CD14-positive monocyte (primary cell): ENCODE data around the gene SYNPO2. TPM values are rescaled to one million over a fixed set of nuclear protein-coding genes. Genes with fewer than 3 reads are reported as not detected.
"Not testable (repeated sequence)": the region's sequence is repeated elsewhere in the genome, so short reads cannot be mapped to it uniquely, and the experiment has no call there.

Experiments used
- DNase-seq, 3 donors: peaks; one replicate each; pipeline ENCODE4 v3.0.0-alpha.2; 2011 to 2022
- H2AFZ ChIP-seq: 2 replicates; pipeline ENCODE4 v1.6.0; 2012; ENCODE audit warnings: mild to moderate bottlenecking, low read depth, low read length, inconsistent platforms; ENCODE audit not compliant: insufficient read depth, poor library complexity, severe bottlenecking
- H3K27ac ChIP-seq, 2 donors: 1 replicate in 1 of 2; 2 replicates in 1 of 2; pipeline ENCODE4 v1.5.1; 2012 to 2013; ENCODE audit warnings: low read length in 2 of 2, control low read depth in 1 of 2, inconsistent platforms in 1 of 2, low read depth in 1 of 2, mild to moderate bottlenecking in 1 of 2
- H3K27me3 ChIP-seq, 2 donors: one replicate each; pipeline versions ENCODE4 v1.6.0 to v1.6.1; 2011 to 2013; ENCODE audit warnings: low read length in 2 of 2; ENCODE audit not compliant: control insufficient read depth in 2 of 2, insufficient read depth in 2 of 2
- H3K36me3 ChIP-seq, 2 donors: replicated peaks in 1 of 2; 1 replicate in 1 of 2; 2 replicates in 1 of 2; pipeline versions ENCODE4 v1.5.1 to v1.6.1; 2012 to 2013; ENCODE audit warnings: low read length in 2 of 2, control low read depth in 1 of 2, inconsistent platforms in 1 of 2, mild to moderate bottlenecking in 1 of 2; ENCODE audit not compliant: insufficient read depth in 2 of 2, control insufficient read depth in 1 of 2
- H3K4me1 ChIP-seq, 2 donors: 1 replicate in 1 of 2; 2 replicates in 1 of 2; pipeline versions ENCODE4 v1.5.1 to v1.6.1; 2012 to 2013; ENCODE audit warnings: low read length in 2 of 2, control low read depth in 1 of 2, inconsistent platforms in 1 of 2, mild to moderate bottlenecking in 1 of 2, moderate library complexity in 1 of 2; ENCODE audit not compliant: insufficient read depth in 2 of 2, control insufficient read depth in 1 of 2
- H3K4me2 ChIP-seq: replicated peaks from 2 replicates; pipeline ENCODE3; 2012; ENCODE audit warnings: low read length, moderate library complexity, mild to moderate bottlenecking; ENCODE audit not compliant: poor library complexity, severe bottlenecking; ENCODE audit errors: extremely low read depth
- H3K4me3 ChIP-seq, 3 experiments: fragments of 200-600 bp in 1 of 3; sonication (generic) in 1 of 3; replicated peaks in 1 of 3; 1 replicate in 2 of 3; 2 replicates in 1 of 3; pipeline ENCODE4 v1.5.1; 2011 to 2013; ENCODE audit warnings: low read length in 3 of 3, mild to moderate bottlenecking in 3 of 3, control low read depth in 2 of 3, low read depth in 2 of 3, inconsistent platforms in 1 of 3, moderate library complexity in 1 of 3
- H3K79me2 ChIP-seq: 2 replicates; pipeline ENCODE4 v1.6.0; 2012; ENCODE audit warnings: mild to moderate bottlenecking, control low read depth, inconsistent platforms, low read length, moderate library complexity; ENCODE audit not compliant: insufficient read depth
- H3K9ac ChIP-seq: 2 replicates; pipeline ENCODE4 v1.6.0; 2017; ENCODE audit warnings: low read length, mild to moderate bottlenecking; ENCODE audit not compliant: insufficient read depth, poor library complexity, severe bottlenecking
- H3K9me3 ChIP-seq, 2 donors: replicated peaks in 1 of 2; 1 replicate in 1 of 2; 2 replicates in 1 of 2; pipeline versions ENCODE4 v1.5.1 to v1.6.1; 2012 to 2013; ENCODE audit warnings: low read length in 2 of 2, control low read depth in 1 of 2; ENCODE audit not compliant: control insufficient read depth in 1 of 2, insufficient read depth in 1 of 2
- H4K20me1 ChIP-seq: 2 replicates; pipeline ENCODE4 v1.6.0; 2012; ENCODE audit warnings: mild to moderate bottlenecking, low read length, control low read depth, moderate library complexity; ENCODE audit not compliant: insufficient read depth
- H3K27ac Mint-ChIP-seq, 7 donors: one replicate each; pipeline ENCODE4 v1.8.0; 2020; ENCODE audit warnings: mild to moderate bottlenecking in 7 of 7, mixed read lengths in 7 of 7, moderate library complexity in 6 of 7, inconsistent platforms in 2 of 7
- H3K27me3 Mint-ChIP-seq, 3 donors: one replicate each; pipeline ENCODE4 v1.8.0; 2021 to 2022; ENCODE audit warnings: low read depth in 3 of 3, mild to moderate bottlenecking in 3 of 3, mixed read lengths in 3 of 3, moderate library complexity in 3 of 3, inconsistent platforms in 1 of 3
- H3K36me3 Mint-ChIP-seq, 2 donors: one replicate each; pipeline ENCODE4 v1.8.0; 2020; ENCODE audit warnings: mixed read lengths in 2 of 2, inconsistent platforms in 1 of 2, mild to moderate bottlenecking in 1 of 2
- H3K4me1 Mint-ChIP-seq: one replicate; pipeline ENCODE4 v1.8.0; 2020; ENCODE audit warnings: mild to moderate bottlenecking, mixed read lengths
- H3K4me3 Mint-ChIP-seq, 2 donors: one replicate each; pipeline ENCODE4 v1.8.0; 2020; ENCODE audit warnings: mild to moderate bottlenecking in 2 of 2, mixed read lengths in 2 of 2, moderate library complexity in 1 of 2
- H3K9me3 Mint-ChIP-seq, 7 donors: one replicate each; pipeline ENCODE4 v1.8.0; 2020 to 2022; ENCODE audit warnings: mixed read lengths in 7 of 7, mild to moderate bottlenecking in 6 of 7, moderate library complexity in 6 of 7, inconsistent platforms in 2 of 7
- WGBS: methylation state at CpG from one replicate; pipeline ENCODE4 v1.1.5; 2013; ENCODE audit warnings: missing lambda C conversion rate; ENCODE audit not compliant: insufficient coverage; 5-methylcytosine and 5-hydroxymethylcytosine counted together
- intact Hi-C, 2 donors: fragments of 100-400 bp; cut with micrococcal nuclease; formaldehyde crosslinking; loops; one replicate each; pipeline versions ENCODE4 v1.15.0 to v1.15.1; 2023
- polyA plus RNA-seq, 3 donors: library from polyadenylated mRNA; depleted of rRNA in 1 of 3; unstranded in 2 of 3; stranded (reverse) in 1 of 3; fragments of 300-500 nt in 2 of 3; fragments of >200 nt in 1 of 3; fragmentation: Illumina TruSeq in 2 of 3; gene quantifications; 1 replicate in 2 of 3; 2 replicates in 1 of 3; pipeline ENCODE4 v1.2.3, GENCODE V29; 2012 to 2021
- TF ChIP-seq, protein P1 (sequence below): fragments of 200-600 bp; IDR thresholded peaks from one replicate; pipeline ENCODE4 v1.8.0; 2022; ENCODE audit warnings: antibody characterized with exemption, mild to moderate bottlenecking

Gene SYNPO2
- polyA plus RNA-seq, 3 donors = 0.04 TPM; not detected in 2

DNA sequence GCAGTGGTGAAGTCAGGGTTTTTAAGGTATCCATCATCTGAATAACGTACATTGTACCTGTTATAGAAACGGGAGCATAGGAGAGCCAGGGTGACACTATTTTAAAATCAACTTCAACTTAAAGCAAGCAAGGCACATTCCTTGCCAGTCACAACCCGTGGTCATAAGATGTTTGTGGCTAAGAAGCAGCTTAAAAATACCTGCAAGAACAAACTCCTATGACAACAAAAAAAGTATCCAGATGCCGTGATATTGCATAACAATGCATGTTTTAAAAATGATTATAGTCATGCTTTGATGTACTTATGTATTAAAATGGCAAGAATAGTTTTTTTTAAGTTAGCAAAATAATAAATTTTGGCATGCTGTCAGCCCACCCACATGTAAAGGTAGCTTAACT lies 16.5 kb upstream of the SYNPO2 start:
- peaks cover 2 to 4% (median 3%) of the 10 kb centered on the region in 3 donors for H3K27me3 Mint-ChIP-seq
- no peaks in the 10 kb centered on the region for H3K36me3 Mint-ChIP-seq
- whole genome bisulfite sequencing = no CpG with 5 or more reads among the region's 4 CpGs
- H3K4me1 ChIP-seq = peaks cover 0 to 2% of the 10 kb centered on the region in 2 donors
- H3K27ac Mint-ChIP-seq = no peak overlapping the region
- no peaks in the 10 kb centered on the region for H3K9me3 Mint-ChIP-seq
- H3K27ac ChIP-seq = no peak overlapping the region
- H3K9me3 ChIP-seq = no peaks in the 10 kb centered on the region
- peaks cover under 1% of the 10 kb centered on the region for H3K4me1 Mint-ChIP-seq
- H4K20me1 ChIP-seq = no peaks in the 10 kb centered on the region
- H2AFZ ChIP-seq = no peak overlapping the region
- H3K4me3 Mint-ChIP-seq = no peak overlapping the region
- H3K4me3 ChIP-seq = no peak overlapping the region
- no peaks in the 10 kb centered on the region for H3K79me2 ChIP-seq
- H3K27me3 ChIP-seq = no peaks in the 10 kb centered on the region
- no peak for DNase-seq
- H3K4me2 ChIP-seq = no peak overlapping the region
- intact Hi-C loops = no loop called here
- no peaks in the 10 kb centered on the region for H3K36me3 ChIP-seq
- TF ChIP-seq, protein P1, sequence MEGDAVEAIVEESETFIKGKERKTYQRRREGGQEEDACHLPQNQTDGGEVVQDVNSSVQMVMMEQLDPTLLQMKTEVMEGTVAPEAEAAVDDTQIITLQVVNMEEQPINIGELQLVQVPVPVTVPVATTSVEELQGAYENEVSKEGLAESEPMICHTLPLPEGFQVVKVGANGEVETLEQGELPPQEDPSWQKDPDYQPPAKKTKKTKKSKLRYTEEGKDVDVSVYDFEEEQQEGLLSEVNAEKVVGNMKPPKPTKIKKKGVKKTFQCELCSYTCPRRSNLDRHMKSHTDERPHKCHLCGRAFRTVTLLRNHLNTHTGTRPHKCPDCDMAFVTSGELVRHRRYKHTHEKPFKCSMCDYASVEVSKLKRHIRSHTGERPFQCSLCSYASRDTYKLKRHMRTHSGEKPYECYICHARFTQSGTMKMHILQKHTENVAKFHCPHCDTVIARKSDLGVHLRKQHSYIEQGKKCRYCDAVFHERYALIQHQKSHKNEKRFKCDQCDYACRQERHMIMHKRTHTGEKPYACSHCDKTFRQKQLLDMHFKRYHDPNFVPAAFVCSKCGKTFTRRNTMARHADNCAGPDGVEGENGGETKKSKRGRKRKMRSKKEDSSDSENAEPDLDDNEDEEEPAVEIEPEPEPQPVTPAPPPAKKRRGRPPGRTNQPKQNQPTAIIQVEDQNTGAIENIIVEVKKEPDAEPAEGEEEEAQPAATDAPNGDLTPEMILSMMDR = no peak
- no peak overlapping the region for H3K9ac ChIP-seq

DNA sequence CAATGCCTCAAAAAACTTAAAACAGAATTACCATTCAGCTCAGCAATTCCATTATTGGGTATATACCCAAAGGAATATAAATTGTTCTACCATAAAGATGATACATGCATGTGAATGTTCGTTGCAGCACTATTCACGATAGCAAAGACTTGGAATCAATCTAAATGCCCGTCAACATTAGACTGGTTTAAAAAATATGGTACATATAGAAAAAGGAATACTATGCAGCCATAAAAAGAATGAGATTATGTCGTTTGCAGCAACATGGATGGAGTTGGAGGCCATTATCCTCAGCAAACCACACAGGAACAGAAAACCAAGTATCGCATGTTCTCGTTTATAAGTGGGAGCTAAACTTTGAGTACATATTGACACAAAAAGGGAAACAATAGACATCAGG lies 10.9 kb upstream of the SYNPO2 start:
- H3K4me2 ChIP-seq = no peak overlapping the region
- DNase-seq = no peak
- 100% methylated on average over 2 of the region's 6 CpGs for WGBS
- no peaks in the 10 kb centered on the region for H3K36me3 ChIP-seq
- no peaks in the 10 kb centered on the region for H3K27me3 ChIP-seq
- H3K9ac ChIP-seq = no peak overlapping the region
- no peak overlapping the region for H3K27ac ChIP-seq
- Mint-ChIP-seq H3K36me3 (no peaks in the 10 kb centered on the region), H3K9me3 (peaks cover 4 to 6% (median 5%) of the 10 kb centered on the region in 7 donors), H3K27me3 (peaks cover 2 to 6% (median 3%) of the 10 kb centered on the region in 3 donors), H3K4me1 (no peaks in the 10 kb centered on the region), H3K4me3 (no peak overlapping the region), H3K27ac (no peak overlapping the region)
- H3K4me1 ChIP-seq = no peaks in the 10 kb centered on the region
- H3K79me2 ChIP-seq = no peaks in the 10 kb centered on the region
- no peaks in the 10 kb centered on the region for H3K9me3 ChIP-seq
- no peak overlapping the region for H3K4me3 ChIP-seq
- H2AFZ ChIP-seq = no peak overlapping the region
- H4K20me1 ChIP-seq = no peaks in the 10 kb centered on the region
- intact Hi-C loops = no loop called here
- TF ChIP-seq, protein P1 = no peak

DNA sequence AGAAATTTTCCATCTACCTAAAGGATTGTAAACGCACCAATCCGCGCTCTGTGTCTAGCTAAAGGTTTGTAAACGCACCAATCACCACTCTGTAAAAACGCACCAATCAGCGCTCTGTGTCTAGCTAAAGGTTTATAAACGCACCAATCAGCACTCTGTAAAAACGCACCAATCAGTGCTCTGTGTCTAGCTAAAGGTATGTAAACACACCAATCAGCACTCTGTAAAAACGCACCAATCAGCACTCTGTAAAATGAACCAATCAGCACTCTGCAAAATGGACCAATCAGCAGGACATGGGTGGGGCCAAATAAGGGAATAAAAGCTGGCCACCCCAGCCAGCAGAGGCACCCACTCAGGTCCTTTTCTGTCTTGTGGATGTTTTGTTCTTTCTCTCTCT lies 10.1 kb upstream of the SYNPO2 start:
- H3K27me3 ChIP-seq, H3K4me1 ChIP-seq, H3K79me2 ChIP-seq, H3K9ac ChIP-seq, H3K9me3 ChIP-seq, H3K9me3 Mint-ChIP-seq, H2AFZ ChIP-seq, DNase-seq, H3K4me1 Mint-ChIP-seq, H3K4me3 ChIP-seq, H4K20me1 ChIP-seq, H3K27ac Mint-ChIP-seq, H3K36me3 ChIP-seq, H3K27ac ChIP-seq, H3K4me3 Mint-ChIP-seq, H3K27me3 Mint-ChIP-seq, H3K36me3 Mint-ChIP-seq, intact Hi-C loops, H3K4me2 ChIP-seq: not testable (repeated sequence)
- 100% methylated on average over 1 of the region's 9 CpGs for WGBS
